GM12878 (cell line): ENCODE data around the gene PKLR. TPM values are rescaled to one million over a fixed set of nuclear protein-coding genes. Genes with fewer than 3 reads are reported as not detected.
A peak's percentile ranks its signal among the peaks of the same experiment; 100 is the strongest.

Experiments used
- ATAC-seq: fragments of 200-7000 bp; cut with Tn5 transposase; 3 replicates; pipeline ENCODE4 v1.9.1; 2020; ENCODE audit warnings: mild to moderate bottlenecking, moderate library complexity
- BruUV-seq: library from RNA; stranded (reverse); fragments of 400-500 nt; replicated peaks from 2 replicates; lab custom pipeline; 2021; lab: Mats Ljungman, UMichigan
- CTCF ChIA-PET: fragments of 300-600 bp; sonication (Branson Sonifier 250); formaldehyde crosslinking; extraction: SDS; loops from one replicate; lab custom pipeline; 2021; ENCODE audit warnings: inconsistent platforms; lab: Yijun Ruan, JAX
- POLR2A ChIA-PET: fragments of 350-600 bp; formaldehyde crosslinking; extraction: SDS; loops from one replicate; lab custom pipeline; 2021; ENCODE audit warnings: inconsistent platforms; lab: Charles Lee
- RAD21 ChIA-PET: fragments of 300-600 bp; sonication (Branson Sonifier 250); formaldehyde crosslinking; loops from one replicate; lab custom pipeline; 2023; ENCODE audit warnings: antibody characterized with exemption; ENCODE audit not compliant: unreplicated experiment; lab: Charles Lee
- SMC1A ChIA-PET: fragments of 300-600 bp; sonication (Branson Sonifier 250); formaldehyde crosslinking; loops from one replicate; lab custom pipeline; 2023; ENCODE audit not compliant: unreplicated experiment, uncharacterized antibody; lab: Charles Lee
- DNase-seq: peaks from one replicate; pipeline ENCODE4 v3.0.0-alpha.2; 2011; ENCODE audit warnings: low read depth, low spot score
- FAIRE-seq: peaks from 3 replicates; lab custom pipeline; 2011; peaks lifted over from hg19 to GRCh38; lab: Jason Lieb, UNC
- H2AFZ ChIP-seq: 2 replicates; pipeline ENCODE4 v1.6.0; 2011; ENCODE audit warnings: low read depth, low read length, control low read depth; ENCODE audit not compliant: control insufficient read depth
- H3K27ac ChIP-seq: 2 replicates; pipeline ENCODE4 v1.5.1; 2011; ENCODE audit warnings: control low read depth; ENCODE audit not compliant: control insufficient read depth, insufficient read depth
- H3K27me3 ChIP-seq, 2 experiments: replicated peaks in 1 of 2; 2 replicates each; pipeline versions ENCODE4 v1.6.0 to v1.6.1; 2011; ENCODE audit warnings: low read length in 1 of 2; ENCODE audit not compliant: control insufficient read depth in 2 of 2, insufficient read depth in 2 of 2
- H3K36me3 ChIP-seq, 2 experiments: 2 replicates each; pipeline ENCODE4 v1.5.1; 2011; ENCODE audit warnings: low read length in 1 of 2; ENCODE audit not compliant: control insufficient read depth in 2 of 2, insufficient read depth in 2 of 2
- H3K4me1 ChIP-seq: 2 replicates; pipeline ENCODE4 v1.6.1; 2011; ENCODE audit warnings: mild to moderate bottlenecking, low read length, moderate library complexity, mixed read lengths; ENCODE audit not compliant: control insufficient read depth, insufficient read depth
- H3K4me2 ChIP-seq: 2 replicates; pipeline ENCODE4 v1.6.0; 2011; ENCODE audit warnings: control low read depth; ENCODE audit not compliant: control insufficient read depth, insufficient read depth
- H3K4me3 ChIP-seq: fragments of 200-600 bp; sonication (generic); 2 replicates; pipeline ENCODE4 v1.5.1; 2016
- H3K79me2 ChIP-seq: 2 replicates; pipeline ENCODE4 v1.6.0; 2011; ENCODE audit warnings: low read length; ENCODE audit not compliant: control insufficient read depth, insufficient read depth
- H3K9ac ChIP-seq: 2 replicates; pipeline ENCODE4 v1.8.0; 2011; ENCODE audit warnings: low read length, control low read depth, mixed read lengths; ENCODE audit not compliant: control insufficient read depth, insufficient read depth
- H3K9me3 ChIP-seq: replicated peaks from 3 replicates; pipeline ENCODE4 v1.5.1; 2011; ENCODE audit warnings: mild to moderate bottlenecking, low read length; ENCODE audit not compliant: control insufficient read depth, insufficient read depth
- H4K20me1 ChIP-seq: 2 replicates; pipeline ENCODE4 v1.6.0; 2011; ENCODE audit not compliant: control insufficient read depth, insufficient read depth
- BACH1 ChIP-seq: fragments of 450-650 bp; IDR thresholded peaks from 2 replicates; pipeline ENCODE4 v1.6.1; 2017; ENCODE audit warnings: mild to moderate bottlenecking, borderline replicate concordance
- BCL3 ChIP-seq: IDR thresholded peaks from 2 replicates; pipeline ENCODE4 v1.6.1; 2011; ENCODE audit warnings: borderline replicate concordance, low read depth, mild to moderate bottlenecking, moderate library complexity, low read length; ENCODE audit not compliant: insufficient read depth, poor library complexity, severe bottlenecking
- EGR1 ChIP-seq, 2 experiments: IDR thresholded peaks; 1 replicate in 1 of 2; 2 replicates in 1 of 2; pipeline ENCODE4 v1.6.1; 2011 to 2012; ENCODE audit warnings: low read depth in 2 of 2, low read length in 2 of 2, borderline replicate concordance in 1 of 2, mild to moderate bottlenecking in 1 of 2, moderate library complexity in 1 of 2
- MLLT1 ChIP-seq: fragments of 450-650 bp; IDR thresholded peaks from 2 replicates; pipeline ENCODE4 v1.6.1; 2016; ENCODE audit warnings: mild to moderate bottlenecking
- MTA3 ChIP-seq: IDR thresholded peaks from 2 replicates; pipeline ENCODE4 v1.6.1; 2012; ENCODE audit warnings: low read length, inconsistent platforms, borderline replicate concordance
- NRF1 ChIP-seq: conservative IDR thresholded peaks from 2 replicates; pipeline ENCODE4 v1.6.1; 2011; ENCODE audit warnings: mild to moderate bottlenecking, low read depth, low read length, improper control_type of control experiment
- POLR2A ChIP-seq: IDR thresholded peaks from 2 replicates; pipeline ENCODE4 v1.6.1; 2011; ENCODE audit warnings: low read depth, mild to moderate bottlenecking, low read length
- POLR2AphosphoS2 ChIP-seq: IDR thresholded peaks from 2 replicates; pipeline ENCODE4 v1.6.1; 2011; ENCODE audit warnings: low read depth, mild to moderate bottlenecking, low read length, improper control_type of control experiment, moderate library complexity
- POU2F2 ChIP-seq: IDR thresholded peaks from 3 replicates; pipeline ENCODE4 v1.6.1; 2011; ENCODE audit warnings: low read depth, mild to moderate bottlenecking, low read length, borderline replicate concordance
- RBBP5 ChIP-seq: fragments of 200-600 bp; sonication (generic); conservative IDR thresholded peaks from 2 replicates; pipeline ENCODE4 v1.6.1; 2016
- WGBS: methylation state at CpG from one replicate; pipeline ENCODE4 v1.1.6; 2016; ENCODE audit warnings: low lambda C conversion rate; ENCODE audit not compliant: insufficient replicate concordance, insufficient coverage; ENCODE audit errors: missing lambda C conversion rate; 5-methylcytosine and 5-hydroxymethylcytosine counted together
- in situ Hi-C: fragments of 300-500 bp; cut with MboI; formaldehyde crosslinking; loops from 9 replicates; pipeline ENCODE4 v1.14.3; 2018; ENCODE audit warnings: mixed read lengths
- intact Hi-C: fragments of 100-400 bp; cut with micrococcal nuclease; formaldehyde crosslinking; loops from one replicate; pipeline ENCODE4 v1.14.2; 2022; ENCODE audit not compliant: unreplicated experiment
- polyA plus RNA-seq, 11 experiments: library from polyadenylated mRNA; depleted of rRNA in 4 of 11; unstranded in 6 of 11; stranded (reverse) in 5 of 11; fragments of >200 nt; fragmentation: Nextera tagmentation in 4 of 11; fragmentation: Illumina TruSeq in 1 of 11; extraction: Ambion mirVana in 4 of 11; extraction: Trizol in 1 of 11; gene quantifications; 1 replicate in 1 of 11; 2 replicates in 10 of 11; pipeline versions ENCODE4 v1.2.1 to v1.2.3, GENCODE V29; 2011 to 2016; ENCODE audit warnings: inconsistent platforms in 2 of 11, missing spikeins in 2 of 11, low read depth in 1 of 11
- total RNA-seq, 4 experiments: library from RNA; depleted of rRNA in 3 of 4; stranded (reverse); fragments of >200 nt in 3 of 4; fragmentation: Illumina TruSeq in 1 of 4; extraction: Trizol in 1 of 4; gene quantifications; 2 replicates each; pipeline versions ENCODE4 v1.2.1 to v1.2.3, GENCODE V29; 2013 to 2021

PKLR gene
- total and polyA plus RNA-seq, 10 of the 15 experiments (the other 5 are each of a cell fraction or from before 2014, with no cell fraction given), result 0.04 to 0.15 (median 0.08) TPM; not detected in 7

DNA sequence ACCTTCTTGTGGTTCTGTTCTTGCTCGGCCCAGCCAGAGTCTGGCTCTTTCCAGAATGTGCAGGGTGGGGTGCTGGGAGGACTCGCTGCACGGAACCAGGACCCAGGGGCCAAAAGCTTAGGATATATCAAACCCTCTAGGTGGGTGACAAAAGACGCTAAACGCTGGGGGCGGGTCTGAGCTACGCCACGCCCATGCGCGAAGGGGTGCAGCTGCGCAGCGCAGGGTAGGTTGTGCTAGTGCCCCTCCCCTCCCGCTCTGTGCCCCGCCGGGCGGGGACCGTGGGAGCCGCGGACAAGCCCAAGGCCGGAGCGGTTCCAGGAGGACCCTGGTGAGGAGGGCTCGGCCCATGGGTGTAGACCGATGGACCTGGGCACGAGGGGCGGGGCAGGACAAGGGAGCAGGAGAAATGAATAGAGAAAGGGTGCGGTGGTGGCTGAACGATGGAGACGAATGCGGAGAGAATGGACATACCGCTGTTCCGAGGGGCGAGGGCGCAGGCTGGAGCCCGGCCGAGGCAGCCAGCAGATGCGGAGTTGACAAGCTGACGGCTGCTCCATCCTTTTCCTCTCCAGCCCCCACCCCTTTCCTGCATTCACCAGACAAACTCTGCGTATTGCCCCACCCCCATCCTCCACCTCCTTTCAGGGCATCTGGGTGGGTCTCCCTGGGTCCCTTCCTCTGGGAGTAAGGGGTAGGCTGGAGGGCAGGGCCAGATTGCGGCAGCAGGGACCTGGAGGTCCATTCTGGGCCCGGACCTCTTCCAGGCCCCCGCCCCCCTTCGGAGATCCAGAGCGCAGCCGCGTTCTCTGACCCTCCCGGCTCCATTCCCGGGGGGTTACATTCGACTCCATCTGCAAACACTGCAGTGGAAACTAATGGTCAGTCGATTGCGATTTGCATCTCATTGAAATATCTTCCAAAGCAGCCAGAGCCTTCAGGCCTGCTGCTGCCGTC is 19.7 kb upstream of the PKLR start, which contains the start of gene RUSC1:
Gene RUSC1, plus strand, starts transcription at position 234 of the 957 bp plus-strand sequence. CDS start 880 bp downstream, outside the sequence.
- FAIRE-seq, result no peak
- intact Hi-C loops (loop anchor here (5.0 kb wide), 1 partner anchor 271 kb away; no protein-coding TSS in a partner anchor), in situ Hi-C loops (no loop called here)
- peak within 1 kb of the TSS; percentile 45; the same call in 1 of the 2 replicates for H3K4me3 ChIP-seq
- DNase-seq, result no peak
- H4K20me1 ChIP-seq, result no peaks in the 10 kb centered on the region
- H3K27me3 ChIP-seq, result no peaks in the 10 kb centered on the region
- no TSS peak for BruUV-seq
- H3K79me2 ChIP-seq, result no peaks in the 10 kb centered on the region; the same call in none of the 2 replicates
- peaks cover 7 to 20% of the 10 kb centered on the region in 2 experiments for H3K36me3 ChIP-seq
- H3K9ac ChIP-seq, result no peak within 1 kb of the TSS
- H2AFZ ChIP-seq, result no peak within 1 kb of the TSS
- H3K9me3 ChIP-seq, result no peaks in the 10 kb centered on the region
- ATAC-seq, result peak; percentile 4; the same call in 1 of the 3 replicates
- peak within 1 kb of the TSS; percentile 19 for H3K4me2 ChIP-seq
- peaks cover 7% of the 10 kb centered on the region for H3K4me1 ChIP-seq
- WGBS, result 56% methylated on average over 48 of the region's 51 CpGs
- RAD21 ChIA-PET, result interaction anchor here (1.0 to 5.4 kb wide), 4 partner anchors 13 to 70 kb away, joined by 3 to 81 read pairs (median 3); partner anchors contain the start of gene FDPS
- SMC1A ChIA-PET, result interaction anchor here (0.6 to 6.8 kb wide), 5 partner anchors 9 to 75 kb away, joined by 3 to 57 read pairs (median 9); partner anchors contain the start of gene FDPS
- POLR2A ChIA-PET, result interaction anchor here (0.6 to 4.3 kb wide), 4 partner anchors 11 to 182 kb away, joined by 3 to 23 read pairs (median 3); partner anchors contain the start of gene FDPS
- H3K27ac ChIP-seq, result no peak within 1 kb of the TSS
- CTCF ChIA-PET, result interaction anchor here (1.3 to 9.6 kb wide), 12 partner anchors 9 to 271 kb away, joined by 3 to 225 read pairs (median 12); partner anchors contain the start of genes CLK2, ENTREP3, FDPS and KRTCAP2
- TF ChIP-seq POLR2AphosphoS2 (peak; percentile 72; the same call in 1 of the 2 replicates), BACH1 (peak; percentile 35; the same call in 1 of the 2 replicates), MLLT1 (no peak), NRF1 (peak; percentile 49), MTA3 (peak; percentile 69; the same call in 1 of the 2 replicates), POU2F2 (0 out of 3 replicates have a peak, but pooled peaks have one; percentile 35), POLR2A (peak; percentile 74), EGR1 (IDR thresholded peaks at IDR 0.05; ENCODE audit: borderline replicate concordance in 1 of 2, low read depth in 2 of 2, low read length in 2 of 2) (0 out of 3 replicates have a peak, but pooled peaks of 1 of the 2 experiments have one; percentile 10), RBBP5 (no peak), BCL3 (peak; percentile 78)
- TF ChIP-seq, all 136 proteins: peak for 8
